ENCODE results near the gene BMP6. TPM values are rescaled to one million over a fixed set of nuclear protein-coding genes. Genes with fewer than 3 reads are reported as not detected.

Gene BMP6
- total RNA-seq, 1 donor from 2014 or later: 0.97 TPM

DNA sequence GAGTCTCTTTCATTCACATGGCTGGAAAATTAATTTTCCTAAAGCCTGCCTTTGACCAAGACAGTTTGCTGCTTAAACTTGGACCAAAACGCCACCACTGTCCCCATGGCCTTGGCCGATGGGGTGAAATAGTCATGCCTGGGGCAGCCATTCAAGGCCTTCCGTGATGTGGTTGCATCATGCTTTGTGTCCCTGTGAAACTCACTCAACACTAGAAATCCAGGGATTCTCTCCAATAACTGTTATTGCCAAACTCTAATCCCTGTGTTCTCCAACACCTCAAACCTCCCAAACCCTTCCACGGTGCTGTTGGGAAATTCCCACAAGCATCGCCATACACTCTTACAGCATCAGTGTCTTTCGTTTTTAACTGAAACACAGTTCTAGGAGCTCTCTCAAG is 186.1 kb downstream of the BMP6 start:
- H3K4me1 Mint-ChIP-seq (ENCODE audit: unreplicated experiment): peaks cover 7% of the 10 kb centered on the region
- no peaks in the 10 kb centered on the region for H3K9me3 Mint-ChIP-seq (ENCODE audit: unreplicated experiment)

DNA sequence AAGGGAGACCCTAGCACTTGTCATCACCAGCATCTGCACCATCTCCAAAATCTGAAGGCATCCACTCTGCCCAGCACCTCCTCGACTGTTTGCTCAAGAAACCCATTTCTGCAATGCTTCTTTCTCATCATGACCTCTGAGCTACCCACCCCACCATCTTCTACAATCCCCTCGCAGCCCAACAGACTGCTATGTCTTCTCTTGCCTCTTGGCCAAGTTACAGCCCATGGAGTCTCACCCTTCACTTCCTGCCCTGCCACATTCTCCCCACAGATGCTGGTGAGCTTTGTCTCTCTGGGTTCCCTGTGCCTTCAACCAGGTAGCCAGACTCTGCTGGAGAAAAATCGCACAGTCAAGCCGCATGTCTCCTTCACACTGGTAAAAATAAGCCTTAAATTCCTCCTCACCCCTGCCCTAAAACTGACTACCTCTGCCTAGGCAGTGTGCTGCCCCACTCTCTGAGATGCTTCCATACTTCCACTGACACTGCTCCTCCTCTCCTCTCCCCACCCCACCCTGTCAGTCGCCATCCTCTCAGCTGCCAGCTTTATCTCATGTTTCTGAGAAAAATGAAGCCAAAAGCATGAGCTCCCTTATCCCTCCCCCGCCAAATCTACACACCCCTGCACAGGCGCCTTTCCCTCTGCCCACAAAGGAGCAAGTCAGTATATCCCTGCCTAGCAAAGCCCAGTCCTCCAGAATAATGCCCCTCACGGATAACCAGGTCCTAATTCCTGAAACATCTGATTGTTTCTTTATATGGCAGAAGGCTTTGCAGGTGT is 187.0 kb downstream of the BMP6 start:
- H3K36me3 Mint-ChIP-seq (ENCODE audit: low read depth, unreplicated experiment): no peaks in the 10 kb centered on the region
- TF ChIP-seq, protein P1, sequence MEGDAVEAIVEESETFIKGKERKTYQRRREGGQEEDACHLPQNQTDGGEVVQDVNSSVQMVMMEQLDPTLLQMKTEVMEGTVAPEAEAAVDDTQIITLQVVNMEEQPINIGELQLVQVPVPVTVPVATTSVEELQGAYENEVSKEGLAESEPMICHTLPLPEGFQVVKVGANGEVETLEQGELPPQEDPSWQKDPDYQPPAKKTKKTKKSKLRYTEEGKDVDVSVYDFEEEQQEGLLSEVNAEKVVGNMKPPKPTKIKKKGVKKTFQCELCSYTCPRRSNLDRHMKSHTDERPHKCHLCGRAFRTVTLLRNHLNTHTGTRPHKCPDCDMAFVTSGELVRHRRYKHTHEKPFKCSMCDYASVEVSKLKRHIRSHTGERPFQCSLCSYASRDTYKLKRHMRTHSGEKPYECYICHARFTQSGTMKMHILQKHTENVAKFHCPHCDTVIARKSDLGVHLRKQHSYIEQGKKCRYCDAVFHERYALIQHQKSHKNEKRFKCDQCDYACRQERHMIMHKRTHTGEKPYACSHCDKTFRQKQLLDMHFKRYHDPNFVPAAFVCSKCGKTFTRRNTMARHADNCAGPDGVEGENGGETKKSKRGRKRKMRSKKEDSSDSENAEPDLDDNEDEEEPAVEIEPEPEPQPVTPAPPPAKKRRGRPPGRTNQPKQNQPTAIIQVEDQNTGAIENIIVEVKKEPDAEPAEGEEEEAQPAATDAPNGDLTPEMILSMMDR (IDR thresholded peaks at IDR 0.05; ENCODE audit: unreplicated experiment): no peak
- peaks cover 3% of the 10 kb centered on the region for H3K27me3 Mint-ChIP-seq (ENCODE audit: unreplicated experiment)
- DNase-seq (ENCODE audit: low spot score): no peak
- no peaks in the 10 kb centered on the region for H3K9me3 Mint-ChIP-seq (ENCODE audit: unreplicated experiment)
- no peak overlapping the region for H3K27ac Mint-ChIP-seq (ENCODE audit: unreplicated experiment)
- H3K4me1 Mint-ChIP-seq (ENCODE audit: unreplicated experiment): peaks cover 7% of the 10 kb centered on the region
- no peak overlapping the region for H3K4me3 Mint-ChIP-seq (ENCODE audit: unreplicated experiment)

More for the DNA sequence above, 186.1 kb downstream of the BMP6 start:
- H3K36me3 Mint-ChIP-seq (ENCODE audit: low read depth, unreplicated experiment): no peaks in the 10 kb centered on the region
- H3K27ac Mint-ChIP-seq (ENCODE audit: unreplicated experiment): no peak overlapping the region
- TF ChIP-seq, protein P1 (IDR thresholded peaks at IDR 0.05; ENCODE audit: unreplicated experiment): no peak
- H3K27me3 Mint-ChIP-seq (ENCODE audit: unreplicated experiment): peaks cover 3% of the 10 kb centered on the region
- H3K4me3 Mint-ChIP-seq (ENCODE audit: unreplicated experiment): no peak overlapping the region
- no peak for DNase-seq (ENCODE audit: low spot score)

DNA sequence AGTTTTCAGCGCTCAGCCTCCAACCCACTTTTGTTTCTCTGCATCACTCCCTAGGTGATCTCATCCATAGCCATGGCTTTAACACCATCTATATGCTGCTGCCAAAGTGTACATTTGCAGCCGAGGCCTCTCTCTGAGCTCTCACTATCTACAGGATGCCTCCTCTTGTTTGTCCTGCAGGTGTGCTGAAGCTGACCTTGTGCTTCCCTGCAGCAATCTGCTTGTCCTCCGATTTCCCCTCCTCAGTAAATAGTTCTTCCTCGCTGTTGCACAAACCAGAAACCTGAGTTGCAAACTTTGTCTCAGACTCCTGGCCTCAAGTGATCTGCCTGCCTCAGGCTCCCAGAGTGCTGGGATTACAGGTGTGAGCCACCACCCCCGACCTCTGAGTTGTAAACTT is 188.4 kb downstream of the BMP6 start:
- H3K27ac Mint-ChIP-seq (ENCODE audit: unreplicated experiment): no peak overlapping the region
- no peaks in the 10 kb centered on the region for H3K36me3 Mint-ChIP-seq (ENCODE audit: low read depth, unreplicated experiment)
- no peak for DNase-seq (ENCODE audit: low spot score)
- H3K9me3 Mint-ChIP-seq (ENCODE audit: unreplicated experiment): no peaks in the 10 kb centered on the region
- no peak overlapping the region for H3K4me3 Mint-ChIP-seq (ENCODE audit: unreplicated experiment)
- TF ChIP-seq, protein P1 (IDR thresholded peaks at IDR 0.05; ENCODE audit: unreplicated experiment): no peak
- peaks cover 2% of the 10 kb centered on the region for H3K4me1 Mint-ChIP-seq (ENCODE audit: unreplicated experiment)
- H3K27me3 Mint-ChIP-seq (ENCODE audit: unreplicated experiment): no peaks in the 10 kb centered on the region

DNA sequence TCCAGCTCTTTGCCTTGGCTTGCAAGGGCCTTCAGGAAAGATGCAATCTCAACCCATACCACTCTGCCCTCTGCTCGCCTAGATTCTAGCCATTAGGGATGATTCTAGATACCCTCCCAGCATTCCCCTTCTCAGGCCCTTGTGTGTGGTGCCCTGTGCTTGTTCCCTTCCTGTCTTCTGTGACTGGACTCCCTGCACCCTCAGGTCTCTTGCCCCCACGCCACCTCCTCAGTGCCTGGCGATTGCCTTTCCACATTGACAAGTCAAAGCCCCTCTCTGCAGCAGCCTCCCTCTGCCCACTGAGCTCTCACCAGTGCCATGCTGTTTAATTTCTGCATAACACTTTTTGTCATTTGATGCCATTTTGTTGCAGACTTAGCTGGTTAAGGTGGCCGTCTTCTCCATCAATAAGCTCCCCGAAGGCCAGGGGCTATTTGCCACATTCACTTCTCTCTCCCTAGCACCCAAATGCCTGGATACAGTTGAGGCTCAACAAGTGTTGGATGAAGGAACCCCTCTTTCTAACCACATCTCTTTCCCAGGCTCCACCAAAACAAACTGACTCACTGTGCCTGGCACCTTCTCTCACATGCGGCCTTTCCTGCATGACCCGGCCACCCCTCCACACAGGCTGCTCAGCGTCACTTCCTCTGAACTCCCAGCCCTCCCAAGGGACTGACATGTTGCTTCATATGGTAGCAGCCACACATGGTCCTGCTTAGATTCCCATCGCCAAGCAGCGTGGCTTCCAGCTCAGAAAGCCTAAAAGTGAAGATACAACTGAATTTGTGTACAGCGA is 189.3 kb downstream of the BMP6 start:
- no peak overlapping the region for H3K4me3 Mint-ChIP-seq (ENCODE audit: unreplicated experiment)
- TF ChIP-seq, protein P1 (IDR thresholded peaks at IDR 0.05; ENCODE audit: unreplicated experiment): no peak
- no peak overlapping the region for H3K27ac Mint-ChIP-seq (ENCODE audit: unreplicated experiment)
- H3K36me3 Mint-ChIP-seq (ENCODE audit: low read depth, unreplicated experiment): no peaks in the 10 kb centered on the region
- DNase-seq (ENCODE audit: low spot score): no peak
- no peaks in the 10 kb centered on the region for H3K4me1 Mint-ChIP-seq (ENCODE audit: unreplicated experiment)
- no peaks in the 10 kb centered on the region for H3K9me3 Mint-ChIP-seq (ENCODE audit: unreplicated experiment)
- no peaks in the 10 kb centered on the region for H3K27me3 Mint-ChIP-seq (ENCODE audit: unreplicated experiment)

DNA sequence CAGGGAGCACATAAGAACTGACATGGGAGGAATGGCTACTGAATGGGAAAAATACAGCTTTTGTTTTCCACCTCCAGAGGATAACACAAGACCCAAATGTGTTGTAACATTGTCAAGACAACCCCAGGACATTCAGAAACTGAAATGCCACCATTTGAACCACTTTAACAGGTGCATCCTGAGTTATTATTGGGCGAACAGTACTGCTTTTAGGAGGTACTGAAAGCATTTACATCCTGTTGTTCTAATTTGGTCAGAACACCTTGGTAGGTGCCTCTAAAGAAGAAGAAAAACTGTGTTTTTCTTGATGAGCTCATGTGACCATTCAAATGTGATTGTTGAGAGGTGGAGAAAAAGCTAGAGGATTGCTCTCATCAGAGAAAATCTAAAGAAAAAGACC is 191.1 kb downstream of the BMP6 start:
- Mint-ChIP-seq H3K9me3 (ENCODE audit: unreplicated experiment) (no peaks in the 10 kb centered on the region), H3K4me1 (ENCODE audit: unreplicated experiment) (no peaks in the 10 kb centered on the region), H3K4me3 (ENCODE audit: unreplicated experiment) (no peak overlapping the region), H3K27ac (ENCODE audit: unreplicated experiment) (no peak overlapping the region), H3K27me3 (ENCODE audit: unreplicated experiment) (no peaks in the 10 kb centered on the region), H3K36me3 (ENCODE audit: low read depth, unreplicated experiment) (no peaks in the 10 kb centered on the region)
- TF ChIP-seq, protein P1 (IDR thresholded peaks at IDR 0.05; ENCODE audit: unreplicated experiment): no peak
- no peak for DNase-seq (ENCODE audit: low spot score)
